Measurements from ENCODE around the gene TDP1.

- TF ChIP-seq, protein P1, sequence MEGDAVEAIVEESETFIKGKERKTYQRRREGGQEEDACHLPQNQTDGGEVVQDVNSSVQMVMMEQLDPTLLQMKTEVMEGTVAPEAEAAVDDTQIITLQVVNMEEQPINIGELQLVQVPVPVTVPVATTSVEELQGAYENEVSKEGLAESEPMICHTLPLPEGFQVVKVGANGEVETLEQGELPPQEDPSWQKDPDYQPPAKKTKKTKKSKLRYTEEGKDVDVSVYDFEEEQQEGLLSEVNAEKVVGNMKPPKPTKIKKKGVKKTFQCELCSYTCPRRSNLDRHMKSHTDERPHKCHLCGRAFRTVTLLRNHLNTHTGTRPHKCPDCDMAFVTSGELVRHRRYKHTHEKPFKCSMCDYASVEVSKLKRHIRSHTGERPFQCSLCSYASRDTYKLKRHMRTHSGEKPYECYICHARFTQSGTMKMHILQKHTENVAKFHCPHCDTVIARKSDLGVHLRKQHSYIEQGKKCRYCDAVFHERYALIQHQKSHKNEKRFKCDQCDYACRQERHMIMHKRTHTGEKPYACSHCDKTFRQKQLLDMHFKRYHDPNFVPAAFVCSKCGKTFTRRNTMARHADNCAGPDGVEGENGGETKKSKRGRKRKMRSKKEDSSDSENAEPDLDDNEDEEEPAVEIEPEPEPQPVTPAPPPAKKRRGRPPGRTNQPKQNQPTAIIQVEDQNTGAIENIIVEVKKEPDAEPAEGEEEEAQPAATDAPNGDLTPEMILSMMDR (IDR thresholded peaks at IDR 0.05; ENCODE audit: borderline replicate concordance, extremely low read depth, low read length, poor library complexity, severe bottlenecking): no peak
- TF ChIP-seq EZH2 (IDR thresholded peaks at IDR 0.05; ENCODE audit: borderline replicate concordance, low read depth, low read length, severe bottlenecking): no peak
Measured at GRCh38 chr14:89908712-89909450, 46.8 kb upstream of the TDP1 start.
